ENCODE results near the gene SARS2. TPM values are rescaled to one million over a fixed set of nuclear protein-coding genes. Genes with fewer than 3 reads are reported as not detected.

The SARS2 gene
- total and polyA plus RNA-seq, 4 donors: 15.9 to 19.2 (median 17.1) TPM

- H3K4me1 ChIP-seq (ENCODE audit: control insufficient read depth in 4 of 4, insufficient read depth in 4 of 4, low read length in 3 of 4): peaks cover 7 to 34% (median 21%) of the 10 kb centered on the region in 4 donors
- no peaks in the 10 kb centered on the region for H3K9me3 ChIP-seq (ENCODE audit: control insufficient read depth in 4 of 4, low read length in 3 of 4)
- peak overlapping the region; percentile 88 to 91 for H3K27ac ChIP-seq (ENCODE audit: low read depth in 1 of 2, low read length in 2 of 2)
- DNase-seq (ENCODE audit: low spot score): no peak
- H3K9ac ChIP-seq (ENCODE audit: low read depth in 1 of 2, low read length in 2 of 2): peak overlapping the region; percentile 69 to 84
- peak overlapping the region; percentile 62 to 91 (median 72) for H3K4me3 ChIP-seq (ENCODE audit: low read depth in 1 of 3, low read length in 3 of 3)
- TF ChIP-seq RAD21 (IDR thresholded peaks at IDR 0.05) (no peak), SP1 (IDR thresholded peaks at IDR 0.05) (no peak)
- H3K36me3 ChIP-seq (ENCODE audit: control insufficient read depth in 4 of 4, insufficient read depth in 3 of 4, low read depth in 1 of 4, low read length in 3 of 4): no peaks in the 10 kb centered on the region
- WGBS: 25% methylated on average over 19 of the region's 19 CpGs
- H3K27me3 ChIP-seq (ENCODE audit: control insufficient read depth in 4 of 4, insufficient read depth in 4 of 4, low read length in 3 of 4): no peaks in the 10 kb centered on the region
These were observed 44.2 kb upstream of the SARS2 start for GRCh38 chr19:38974624-38975213.

DNA sequence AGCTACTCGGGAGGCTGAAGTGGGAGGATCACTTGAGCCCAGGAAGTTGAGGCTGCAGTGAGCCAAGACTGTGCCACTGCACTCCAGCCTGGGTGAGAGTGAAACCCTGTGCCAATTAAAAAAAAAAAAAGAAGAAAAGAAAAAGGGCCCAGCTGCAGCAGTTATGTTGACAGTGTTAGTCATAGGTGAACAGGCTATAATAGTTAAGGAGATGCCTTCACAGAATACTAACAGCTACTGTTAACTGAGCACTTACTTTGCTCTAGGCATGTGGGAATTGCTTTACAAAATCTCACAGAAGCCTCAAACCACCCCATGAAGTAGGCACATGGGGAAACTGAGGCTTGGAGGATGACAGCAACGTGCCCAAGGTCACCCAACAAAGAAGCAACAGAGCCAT lies 41.1 kb upstream of the SARS2 start:
- 91% methylated on average over 2 of the region's 2 CpGs for WGBS
- no peaks in the 10 kb centered on the region for H3K9me3 ChIP-seq (ENCODE audit: control insufficient read depth in 4 of 4, low read length in 3 of 4)
- no peak for DNase-seq (ENCODE audit: low spot score)
- peaks cover 0 to 4% (median under 1%) of the 10 kb centered on the region in 4 donors for H3K36me3 ChIP-seq (ENCODE audit: control insufficient read depth in 4 of 4, insufficient read depth in 3 of 4, low read depth in 1 of 4, low read length in 3 of 4)
- H3K9ac ChIP-seq (ENCODE audit: low read depth in 1 of 2, low read length in 2 of 2): no peak overlapping the region
- no peak overlapping the region for H3K4me3 ChIP-seq (ENCODE audit: low read depth in 1 of 3, low read length in 3 of 3)
- TF ChIP-seq JUND (IDR thresholded peaks at IDR 0.05) (no peak), GABPA (IDR thresholded peaks at IDR 0.05 in 1 of 2, conservative IDR thresholded peaks at IDR 0.05 in 1 of 2) (no peak), ZBTB33 (IDR thresholded peaks at IDR 0.05) (no peak), CTCF (IDR thresholded peaks at IDR 0.05; ENCODE audit: low read depth, low read length, missing input control) (no peak), TAF1 (conservative IDR thresholded peaks at IDR 0.05) (no peak), RAD21 (IDR thresholded peaks at IDR 0.05) (no peak)
- TF ChIP-seq, protein P1, sequence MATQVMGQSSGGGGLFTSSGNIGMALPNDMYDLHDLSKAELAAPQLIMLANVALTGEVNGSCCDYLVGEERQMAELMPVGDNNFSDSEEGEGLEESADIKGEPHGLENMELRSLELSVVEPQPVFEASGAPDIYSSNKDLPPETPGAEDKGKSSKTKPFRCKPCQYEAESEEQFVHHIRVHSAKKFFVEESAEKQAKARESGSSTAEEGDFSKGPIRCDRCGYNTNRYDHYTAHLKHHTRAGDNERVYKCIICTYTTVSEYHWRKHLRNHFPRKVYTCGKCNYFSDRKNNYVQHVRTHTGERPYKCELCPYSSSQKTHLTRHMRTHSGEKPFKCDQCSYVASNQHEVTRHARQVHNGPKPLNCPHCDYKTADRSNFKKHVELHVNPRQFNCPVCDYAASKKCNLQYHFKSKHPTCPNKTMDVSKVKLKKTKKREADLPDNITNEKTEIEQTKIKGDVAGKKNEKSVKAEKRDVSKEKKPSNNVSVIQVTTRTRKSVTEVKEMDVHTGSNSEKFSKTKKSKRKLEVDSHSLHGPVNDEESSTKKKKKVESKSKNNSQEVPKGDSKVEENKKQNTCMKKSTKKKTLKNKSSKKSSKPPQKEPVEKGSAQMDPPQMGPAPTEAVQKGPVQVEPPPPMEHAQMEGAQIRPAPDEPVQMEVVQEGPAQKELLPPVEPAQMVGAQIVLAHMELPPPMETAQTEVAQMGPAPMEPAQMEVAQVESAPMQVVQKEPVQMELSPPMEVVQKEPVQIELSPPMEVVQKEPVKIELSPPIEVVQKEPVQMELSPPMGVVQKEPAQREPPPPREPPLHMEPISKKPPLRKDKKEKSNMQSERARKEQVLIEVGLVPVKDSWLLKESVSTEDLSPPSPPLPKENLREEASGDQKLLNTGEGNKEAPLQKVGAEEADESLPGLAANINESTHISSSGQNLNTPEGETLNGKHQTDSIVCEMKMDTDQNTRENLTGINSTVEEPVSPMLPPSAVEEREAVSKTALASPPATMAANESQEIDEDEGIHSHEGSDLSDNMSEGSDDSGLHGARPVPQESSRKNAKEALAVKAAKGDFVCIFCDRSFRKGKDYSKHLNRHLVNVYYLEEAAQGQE (IDR thresholded peaks at IDR 0.05): no peak
- peaks cover 0 to 17% (median 8%) of the 10 kb centered on the region in 4 donors for H3K4me1 ChIP-seq (ENCODE audit: control insufficient read depth in 4 of 4, insufficient read depth in 4 of 4, low read length in 3 of 4)
- H3K27me3 ChIP-seq (ENCODE audit: control insufficient read depth in 4 of 4, insufficient read depth in 4 of 4, low read length in 3 of 4): no peaks in the 10 kb centered on the region
- no peak overlapping the region for H3K27ac ChIP-seq (ENCODE audit: low read depth in 1 of 2, low read length in 2 of 2)
